ENCODE data around the gene CNP.

Gene CNP

GRCh38 chr17:41967141-41967920 is 736 bp downstream of the CNP start:
- in situ Hi-C loops (cut with MboI; ENCODE audit: low pct_unique_long_range_greater_than_20kb, low sequenced_read_pairs, unreplicated experiment): loop anchor here (10.0 kb wide), 1 partner anchor 137 kb away; no protein-coding TSS in a partner anchor
- TF ChIP-seq, protein P1, sequence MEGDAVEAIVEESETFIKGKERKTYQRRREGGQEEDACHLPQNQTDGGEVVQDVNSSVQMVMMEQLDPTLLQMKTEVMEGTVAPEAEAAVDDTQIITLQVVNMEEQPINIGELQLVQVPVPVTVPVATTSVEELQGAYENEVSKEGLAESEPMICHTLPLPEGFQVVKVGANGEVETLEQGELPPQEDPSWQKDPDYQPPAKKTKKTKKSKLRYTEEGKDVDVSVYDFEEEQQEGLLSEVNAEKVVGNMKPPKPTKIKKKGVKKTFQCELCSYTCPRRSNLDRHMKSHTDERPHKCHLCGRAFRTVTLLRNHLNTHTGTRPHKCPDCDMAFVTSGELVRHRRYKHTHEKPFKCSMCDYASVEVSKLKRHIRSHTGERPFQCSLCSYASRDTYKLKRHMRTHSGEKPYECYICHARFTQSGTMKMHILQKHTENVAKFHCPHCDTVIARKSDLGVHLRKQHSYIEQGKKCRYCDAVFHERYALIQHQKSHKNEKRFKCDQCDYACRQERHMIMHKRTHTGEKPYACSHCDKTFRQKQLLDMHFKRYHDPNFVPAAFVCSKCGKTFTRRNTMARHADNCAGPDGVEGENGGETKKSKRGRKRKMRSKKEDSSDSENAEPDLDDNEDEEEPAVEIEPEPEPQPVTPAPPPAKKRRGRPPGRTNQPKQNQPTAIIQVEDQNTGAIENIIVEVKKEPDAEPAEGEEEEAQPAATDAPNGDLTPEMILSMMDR (IDR thresholded peaks at IDR 0.05; ENCODE audit: extremely low read depth, insufficient read depth, missing control alignments): no peak
- peak; percentile 59 for DNase-seq (ENCODE audit: low spot score)

DNA sequence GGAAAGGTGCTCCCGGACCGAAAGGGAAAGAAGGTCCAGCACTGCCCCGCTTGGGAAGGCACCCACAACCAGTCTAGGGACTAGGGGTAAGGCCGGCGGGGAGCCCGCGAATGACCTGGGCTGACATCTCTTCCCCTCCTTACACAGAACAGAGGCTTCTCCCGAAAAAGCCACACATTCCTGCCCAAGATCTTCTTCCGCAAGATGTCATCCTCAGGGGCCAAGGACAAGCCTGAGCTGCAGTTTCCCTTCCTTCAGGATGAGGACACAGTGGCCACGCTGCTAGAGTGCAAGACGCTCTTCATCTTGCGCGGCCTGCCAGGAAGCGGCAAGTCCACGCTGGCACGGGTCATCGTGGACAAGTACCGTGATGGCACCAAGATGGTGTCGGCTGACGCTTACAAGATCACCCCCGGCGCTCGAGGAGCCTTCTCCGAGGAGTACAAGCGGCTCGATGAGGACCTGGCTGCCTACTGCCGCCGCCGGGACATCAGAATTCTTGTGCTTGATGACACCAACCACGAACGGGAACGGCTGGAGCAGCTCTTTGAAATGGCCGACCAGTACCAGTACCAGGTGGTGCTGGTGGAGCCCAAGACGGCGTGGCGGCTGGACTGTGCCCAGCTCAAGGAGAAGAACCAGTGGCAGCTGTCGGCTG is 1.5 kb downstream of the CNP start:
- no peak for DNase-seq (ENCODE audit: low spot score)
- TF ChIP-seq, protein P1 (IDR thresholded peaks at IDR 0.05; ENCODE audit: extremely low read depth, insufficient read depth, missing control alignments): no peak
- in situ Hi-C loops (cut with MboI; ENCODE audit: low pct_unique_long_range_greater_than_20kb, low sequenced_read_pairs, unreplicated experiment): loop anchor here (10.0 kb wide), 1 partner anchor 137 kb away; no protein-coding TSS in a partner anchor

DNA sequence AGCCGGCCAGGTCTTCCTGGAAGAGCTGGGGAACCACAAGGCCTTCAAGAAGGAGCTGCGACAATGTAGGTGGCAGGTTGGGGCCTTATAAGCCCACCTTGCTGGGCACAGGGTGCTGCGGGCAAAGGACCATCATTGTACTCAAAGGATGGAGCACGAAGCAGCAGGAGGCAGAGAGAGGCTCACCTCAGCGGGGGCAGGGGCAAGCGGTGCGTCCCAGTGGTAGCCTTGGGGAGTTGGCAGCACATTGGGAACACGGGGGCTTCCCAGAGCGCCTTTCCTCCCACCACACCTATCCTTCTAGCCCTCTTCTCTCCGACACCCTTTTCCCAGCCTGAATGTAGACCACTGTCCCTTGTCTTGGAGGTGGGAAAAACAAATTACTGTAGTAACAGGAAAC is 2.1 kb downstream of the CNP start:
- in situ Hi-C loops (cut with MboI; ENCODE audit: low pct_unique_long_range_greater_than_20kb, low sequenced_read_pairs, unreplicated experiment): loop anchor here (10.0 kb wide), 1 partner anchor 136 kb away; no protein-coding TSS in a partner anchor
- TF ChIP-seq, protein P1 (IDR thresholded peaks at IDR 0.05; ENCODE audit: extremely low read depth, insufficient read depth, missing control alignments): no peak
- no peak for DNase-seq (ENCODE audit: low spot score)

GRCh38 chr17:41970901-41971331 is 4.3 kb downstream of the CNP start:
- DNase-seq (ENCODE audit: low spot score): no peak
- in situ Hi-C loops (cut with MboI; ENCODE audit: low pct_unique_long_range_greater_than_20kb, low sequenced_read_pairs, unreplicated experiment): no loop called here
- TF ChIP-seq, protein P1 (IDR thresholded peaks at IDR 0.05; ENCODE audit: extremely low read depth, insufficient read depth, missing control alignments): no peak

DNA sequence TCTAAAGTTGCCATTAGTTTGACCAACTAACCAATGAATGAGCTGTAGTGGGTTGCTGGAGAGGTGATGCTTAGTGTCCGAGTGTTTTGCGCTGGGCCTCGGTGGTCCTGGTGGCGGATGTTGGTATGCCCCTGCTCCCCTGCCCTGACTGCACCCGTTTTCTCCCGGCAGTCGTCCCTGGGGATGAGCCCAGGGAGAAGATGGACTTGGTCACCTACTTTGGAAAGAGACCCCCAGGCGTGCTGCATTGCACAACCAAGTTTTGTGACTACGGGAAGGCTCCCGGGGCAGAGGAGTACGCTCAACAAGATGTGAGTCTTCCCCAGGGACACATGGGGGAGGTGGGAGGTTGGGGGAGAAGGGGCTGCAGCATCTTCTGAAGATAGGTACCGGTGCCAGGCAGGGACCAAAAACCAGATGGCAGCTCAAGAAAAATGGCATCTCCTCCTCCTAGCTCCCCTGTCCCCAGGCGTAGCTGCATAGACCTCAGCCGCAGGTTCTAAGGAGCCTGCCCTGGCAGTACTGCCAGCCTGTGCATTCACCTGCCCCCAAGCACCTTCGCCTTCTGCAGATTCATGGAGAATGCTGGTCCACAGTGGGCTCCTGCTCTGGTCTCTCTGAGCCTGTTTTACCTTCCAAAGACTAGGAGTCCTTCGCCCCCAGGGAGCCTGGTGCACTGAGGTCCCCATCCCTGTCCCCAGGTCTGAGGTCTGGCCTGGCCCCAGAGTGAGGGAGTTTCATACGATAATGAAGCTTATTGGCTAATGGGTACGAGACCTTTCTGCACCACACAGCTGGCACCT is 5.3 kb downstream of the CNP start:
- DNase-seq (ENCODE audit: low spot score): no peak
- TF ChIP-seq, protein P1 (IDR thresholded peaks at IDR 0.05; ENCODE audit: extremely low read depth, insufficient read depth, missing control alignments): no peak
- in situ Hi-C loops (cut with MboI; ENCODE audit: low pct_unique_long_range_greater_than_20kb, low sequenced_read_pairs, unreplicated experiment): no loop called here
